SK-N-MC (cell line): Measurements from ENCODE around the gene MTCH1.

Source experiments
- EZH2 ChIP-seq: fragments of 200-600 bp; sonication (generic); IDR thresholded peaks from one replicate; pipeline ENCODE4 v1.6.1; 2017; ENCODE audit warnings: antibody characterized with exemption
- FOXP2 ChIP-seq: optimal IDR thresholded peaks from 2 replicates; pipeline ENCODE3; 2011; ENCODE audit warnings: mild to moderate bottlenecking, moderate library complexity; ENCODE audit not compliant: insufficient read depth; ENCODE audit errors: extremely low read length, control extremely low read depth
- POLR2AphosphoS5 ChIP-seq: IDR thresholded peaks from 2 replicates; pipeline ENCODE4 v1.6.1; 2012; ENCODE audit warnings: mild to moderate bottlenecking, low read depth, low read length, borderline replicate concordance

DNA sequence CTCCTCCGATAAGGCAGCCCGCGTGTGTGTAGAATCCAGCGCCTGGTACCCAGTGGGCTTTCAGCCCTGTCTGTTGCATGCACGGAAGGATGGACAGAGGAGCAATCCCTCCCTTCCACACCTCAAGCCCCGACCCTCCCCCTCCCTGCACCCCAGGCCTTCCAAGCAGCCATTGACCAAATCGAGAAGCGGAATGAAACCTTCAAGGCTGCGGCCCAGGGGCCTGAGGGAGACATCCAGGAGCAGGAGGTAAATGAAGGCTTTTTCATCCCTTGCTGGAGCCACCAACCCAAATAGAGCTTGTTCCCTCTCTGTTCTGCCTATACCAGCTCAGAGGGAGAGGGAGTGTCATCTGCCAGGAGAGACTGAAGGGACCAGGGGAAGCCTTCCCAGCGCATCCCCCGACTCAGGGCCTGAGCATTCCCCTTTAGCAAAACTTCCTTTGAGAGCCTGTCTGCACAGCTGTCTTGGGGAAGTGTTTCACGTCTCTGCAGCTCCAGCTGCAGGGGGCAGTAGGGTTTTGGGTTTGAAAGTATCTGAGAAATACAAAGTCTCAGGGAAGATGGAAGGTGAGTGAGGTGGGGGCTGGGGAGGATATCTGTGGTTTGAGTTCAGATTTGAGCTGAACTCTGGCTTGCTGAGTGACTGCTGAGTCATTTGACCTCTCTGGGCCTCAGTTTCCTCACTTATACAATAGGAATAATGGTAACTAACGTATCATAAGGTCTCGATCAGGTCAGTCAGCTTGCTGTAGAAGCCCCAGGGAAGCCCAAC is 35.5 kb upstream of the MTCH1 start:
- TF ChIP-seq POLR2AphosphoS5 (no peak), EZH2 (no peak), FOXP2 (no peak)
